HUES48 (cell line): ENCODE measurements around the gene RAD52.

ENCODE experiments used
- H3K27ac ChIP-seq: one replicate; pipeline ENCODE4 v1.7.0; 2013; ENCODE audit warnings: low read depth, low read length, inconsistent platforms
- H3K27me3 ChIP-seq: 2 replicates; pipeline ENCODE4 v1.6.1; 2013; ENCODE audit warnings: mild to moderate bottlenecking, low read length; ENCODE audit not compliant: control insufficient read depth, insufficient read depth
- H3K36me3 ChIP-seq: 2 replicates; pipeline ENCODE4 v1.6.1; 2013; ENCODE audit warnings: low read length; ENCODE audit not compliant: control insufficient read depth, insufficient read depth
- H3K4me1 ChIP-seq: 2 replicates; pipeline ENCODE4 v1.6.1; 2013; ENCODE audit warnings: mild to moderate bottlenecking, low read length; ENCODE audit not compliant: control insufficient read depth, insufficient read depth
- H3K4me3 ChIP-seq: 2 replicates; pipeline ENCODE4 v1.5.1; 2013; ENCODE audit warnings: mild to moderate bottlenecking, low read depth, low read length
- H3K9ac ChIP-seq: 2 replicates; pipeline ENCODE4 v1.6.1; 2013; ENCODE audit warnings: mild to moderate bottlenecking, low read depth, low read length, moderate library complexity
- H3K9me3 ChIP-seq: 2 replicates; pipeline ENCODE4 v1.6.1; 2013; ENCODE audit warnings: low read length; ENCODE audit not compliant: control insufficient read depth, insufficient read depth

Gene RAD52

GRCh38 chr12:868722-869121 is 80.8 kb downstream of the RAD52 start:
- Histone ChIP-seq H3K4me1 (no peaks in the 10 kb centered on the region), H3K36me3 (peaks cover 86% of the 10 kb centered on the region)

GRCh38 chr12:867905-868304 is 81.6 kb downstream of the RAD52 start:
- no peak overlapping the region for H3K9ac ChIP-seq
- no peak overlapping the region for H3K27ac ChIP-seq
- H3K4me1 ChIP-seq: no peaks in the 10 kb centered on the region
- H3K36me3 ChIP-seq: peaks cover 84% of the 10 kb centered on the region
- no peaks in the 10 kb centered on the region for H3K27me3 ChIP-seq
- no peak overlapping the region for H3K4me3 ChIP-seq
- H3K9me3 ChIP-seq: no peaks in the 10 kb centered on the region

More at GRCh38 chr12:868722-869121, 80.8 kb downstream of the RAD52 start:
- H3K9me3 ChIP-seq: no peaks in the 10 kb centered on the region
- H3K27me3 ChIP-seq: no peaks in the 10 kb centered on the region
- H3K9ac ChIP-seq: no peak overlapping the region
- no peak overlapping the region for H3K4me3 ChIP-seq
- H3K27ac ChIP-seq: no peak overlapping the region

- Histone ChIP-seq H3K4me1 (no peaks in the 10 kb centered on the region), H3K9ac (no peak overlapping the region), H3K27me3 (no peaks in the 10 kb centered on the region), H3K27ac (no peak overlapping the region), H3K9me3 (no peaks in the 10 kb centered on the region), H3K36me3 (peaks cover 93% of the 10 kb centered on the region), H3K4me3 (no peak overlapping the region)
Measured at GRCh38 chr12:865614-866013, 83.9 kb downstream of the RAD52 start.

- Histone ChIP-seq H3K27ac (no peak overlapping the region), H3K9ac (no peak overlapping the region), H3K4me3 (no peak overlapping the region), H3K36me3 (peaks cover 91% of the 10 kb centered on the region), H3K9me3 (no peaks in the 10 kb centered on the region), H3K4me1 (no peaks in the 10 kb centered on the region), H3K27me3 (no peaks in the 10 kb centered on the region)
Measured at GRCh38 chr12:863285-863684, 86.2 kb downstream of the RAD52 start.

- Histone ChIP-seq H3K36me3 (peaks cover 91% of the 10 kb centered on the region), H3K4me3 (no peak overlapping the region), H3K9ac (no peak overlapping the region), H3K4me1 (no peaks in the 10 kb centered on the region), H3K27me3 (no peaks in the 10 kb centered on the region), H3K9me3 (no peaks in the 10 kb centered on the region), H3K27ac (no peak overlapping the region)
Measured at GRCh38 chr12:862303-862911, 87.1 kb downstream of the RAD52 start.
